Myocyte (in vitro differentiated cells): ENCODE results near the gene ROR2. TPM values are rescaled to one million over a fixed set of nuclear protein-coding genes. Genes with fewer than 3 reads are reported as not detected.

Experiments used
- DNase-seq: peaks from one replicate; pipeline ENCODE4 v3.0.0-alpha.2; 2012; ENCODE audit warnings: low read depth
- total RNA-seq: library from RNA; depleted of rRNA; stranded (reverse); fragments of >200 nt; gene quantifications from 2 replicates; pipeline ENCODE4 v1.2.3, GENCODE V29; 2014

Gene ROR2
- total RNA-seq, 1 donor from 2014 or later: 0.05 TPM

- no peak for DNase-seq
Observed at GRCh38 chr9:91843623-91844148, 106.3 kb downstream of the ROR2 start.

GRCh38 chr9:91843093-91843492 lies 106.9 kb downstream of the ROR2 start:
- DNase-seq: no peak

DNA sequence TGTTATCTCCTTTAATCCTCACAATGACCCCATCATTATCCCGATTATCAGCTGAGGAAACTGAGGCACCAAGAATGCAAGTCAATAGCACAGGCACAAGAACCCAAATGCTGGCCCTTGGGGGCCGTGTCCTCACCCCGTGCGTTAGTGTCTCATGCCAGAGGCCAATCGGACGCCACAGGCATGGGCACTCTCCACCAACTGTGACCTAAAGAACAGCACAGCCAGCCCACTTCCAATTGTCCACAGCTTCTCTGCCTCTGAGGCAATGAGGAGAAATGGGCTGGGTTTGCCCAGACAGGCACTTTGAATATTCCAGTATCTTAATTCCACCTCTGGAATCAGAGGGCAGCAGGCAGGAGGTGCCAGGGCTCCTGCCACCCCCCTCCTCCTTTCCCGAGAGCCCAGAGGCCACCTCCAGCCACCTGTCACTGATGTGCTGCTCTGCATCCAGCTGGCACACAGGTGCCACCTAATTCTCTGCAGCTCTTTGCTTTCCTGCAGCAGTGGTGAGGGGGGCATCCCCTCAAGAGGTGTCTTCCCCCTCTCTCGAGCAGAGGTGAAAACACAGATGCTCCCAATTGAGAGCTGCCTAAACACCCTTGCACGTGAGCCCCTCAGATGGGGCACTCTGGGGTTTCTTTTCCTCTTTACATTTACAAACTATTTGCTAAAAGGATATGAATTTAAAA lies 107.5 kb downstream of the ROR2 start:
- DNase-seq: no peak

GRCh38 chr9:91841591-91841990 lies 108.4 kb downstream of the ROR2 start:
- DNase-seq: no peak

DNA sequence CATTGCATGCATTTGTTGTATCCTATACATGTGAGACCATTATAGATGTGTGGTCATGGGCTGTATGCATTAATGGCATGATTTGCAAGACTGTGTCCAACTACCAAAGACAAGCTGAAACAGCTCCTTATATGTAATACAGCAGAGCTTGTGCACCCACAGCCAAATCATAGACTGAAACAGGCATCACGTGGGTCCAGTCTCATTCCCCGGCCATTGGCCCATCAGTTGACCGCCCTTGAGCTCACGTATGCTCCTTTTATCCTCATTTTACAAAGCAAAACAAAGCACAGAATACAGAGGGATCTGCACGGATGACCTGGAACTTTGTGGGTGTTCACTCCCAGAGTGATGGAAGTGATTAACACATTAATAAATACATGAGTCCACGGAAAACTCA lies 109.1 kb downstream of the ROR2 start:
- DNase-seq: no peak

- DNase-seq: no peak
Observed at GRCh38 chr9:91840469-91840868, 109.6 kb downstream of the ROR2 start.

DNA sequence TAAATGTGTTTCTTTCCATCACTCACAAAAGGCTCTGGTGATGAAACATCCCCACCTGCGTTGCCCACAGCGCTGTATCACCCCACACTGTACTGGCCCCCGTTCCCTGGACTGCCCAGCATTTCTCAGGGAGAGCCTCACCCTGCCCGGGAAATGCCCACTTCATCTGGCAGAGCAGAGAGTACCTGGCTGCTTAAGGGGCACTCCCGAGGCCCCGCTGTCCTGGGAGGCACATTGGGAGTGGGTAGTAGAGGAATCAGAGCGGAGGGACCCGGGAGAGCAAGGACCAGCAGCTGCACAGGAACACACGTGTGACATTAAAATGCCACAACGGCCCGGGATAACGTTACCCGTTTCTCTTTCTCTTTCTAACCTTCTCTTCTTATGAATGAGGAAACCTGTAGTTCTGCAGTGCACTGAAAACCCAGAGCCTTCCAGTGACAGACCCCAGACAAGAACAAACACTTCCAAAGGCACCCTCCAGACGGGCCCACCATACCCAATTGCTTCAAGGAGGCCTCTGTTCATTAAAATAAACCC lies 110.0 kb downstream of the ROR2 start:
- no peak for DNase-seq

DNA sequence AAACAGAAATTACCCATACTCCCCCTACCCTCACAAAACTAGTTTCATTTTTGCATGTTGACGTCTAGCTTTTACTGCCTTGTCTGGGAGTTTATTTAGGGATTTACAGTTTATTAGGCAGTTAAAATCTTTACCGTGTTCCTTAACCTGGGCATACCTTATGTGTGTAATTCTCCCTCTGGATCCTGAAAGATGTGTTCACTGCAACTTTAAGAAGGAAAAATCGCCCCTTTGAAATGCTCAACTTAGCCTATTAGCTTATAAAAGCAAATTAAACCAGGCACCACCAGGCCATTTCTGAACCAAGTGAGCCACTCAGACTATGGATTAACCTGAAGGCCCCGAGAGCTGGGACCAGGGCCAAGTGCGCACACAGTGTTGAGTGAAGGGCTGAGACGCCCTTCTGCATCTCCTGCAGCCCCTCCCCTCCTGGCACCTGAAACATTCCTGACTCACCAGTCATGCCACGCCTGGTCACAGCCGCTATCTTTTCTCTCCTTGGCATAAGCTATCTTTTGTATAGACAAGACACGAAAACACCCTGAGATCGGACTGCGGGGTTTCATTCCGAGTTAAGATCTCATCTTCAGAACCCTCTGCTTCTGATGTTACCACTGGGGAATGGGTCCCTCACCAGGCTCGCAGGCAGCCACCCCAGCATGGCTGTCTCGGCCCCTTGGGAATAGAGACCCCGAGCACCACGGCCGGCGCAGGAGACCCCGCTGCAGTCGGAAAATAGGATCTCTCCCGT lies 111.9 kb downstream of the ROR2 start:
- no peak for DNase-seq

DNA sequence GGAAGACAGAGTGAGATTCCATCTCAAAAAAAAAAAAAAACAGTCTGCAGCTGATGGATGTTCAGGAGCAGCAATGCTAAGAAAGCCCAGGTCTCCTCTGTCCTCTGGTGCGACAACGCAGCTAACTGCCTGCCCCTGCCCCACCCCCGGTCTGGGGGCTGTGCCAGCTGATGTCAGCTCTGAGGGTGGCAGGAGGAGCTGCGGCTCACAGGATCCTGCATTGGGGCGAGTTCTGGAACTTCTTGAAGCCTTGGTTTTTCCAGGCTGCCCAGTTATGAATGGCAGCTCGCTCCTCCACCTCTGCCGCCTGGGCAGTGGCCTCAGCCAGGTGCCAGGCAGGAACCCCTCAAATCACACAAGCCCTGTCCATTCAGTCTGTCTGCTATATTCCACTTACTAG lies 113.5 kb downstream of the ROR2 start:
- DNase-seq: no peak

GRCh38 chr9:91835632-91836031 lies 114.4 kb downstream of the ROR2 start:
- no peak for DNase-seq

- no peak for DNase-seq
Observed at GRCh38 chr9:91835216-91835615, 114.8 kb downstream of the ROR2 start.

DNA sequence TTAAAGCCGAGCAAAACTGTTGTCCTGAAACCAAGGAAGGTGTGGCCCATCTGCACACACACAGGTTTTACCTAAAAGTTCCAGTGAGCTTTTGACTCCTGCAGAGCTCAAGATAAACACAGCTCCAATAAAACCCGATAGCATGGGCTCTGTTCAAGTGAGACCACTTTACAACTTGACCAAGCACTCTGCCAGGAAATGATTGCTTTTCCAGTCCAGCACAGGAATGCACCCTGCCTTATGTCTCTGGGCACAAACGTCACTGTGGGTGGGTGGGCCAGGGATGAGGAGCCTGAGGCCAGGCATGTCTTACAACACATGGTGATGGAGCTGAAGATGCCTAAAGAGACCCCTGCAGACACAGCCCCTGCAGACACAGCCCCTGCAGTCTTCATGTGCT lies 115.3 kb downstream of the ROR2 start:
- DNase-seq: no peak

GRCh38 chr9:91833878-91834255 lies 116.2 kb downstream of the ROR2 start:
- DNase-seq: no peak

DNA sequence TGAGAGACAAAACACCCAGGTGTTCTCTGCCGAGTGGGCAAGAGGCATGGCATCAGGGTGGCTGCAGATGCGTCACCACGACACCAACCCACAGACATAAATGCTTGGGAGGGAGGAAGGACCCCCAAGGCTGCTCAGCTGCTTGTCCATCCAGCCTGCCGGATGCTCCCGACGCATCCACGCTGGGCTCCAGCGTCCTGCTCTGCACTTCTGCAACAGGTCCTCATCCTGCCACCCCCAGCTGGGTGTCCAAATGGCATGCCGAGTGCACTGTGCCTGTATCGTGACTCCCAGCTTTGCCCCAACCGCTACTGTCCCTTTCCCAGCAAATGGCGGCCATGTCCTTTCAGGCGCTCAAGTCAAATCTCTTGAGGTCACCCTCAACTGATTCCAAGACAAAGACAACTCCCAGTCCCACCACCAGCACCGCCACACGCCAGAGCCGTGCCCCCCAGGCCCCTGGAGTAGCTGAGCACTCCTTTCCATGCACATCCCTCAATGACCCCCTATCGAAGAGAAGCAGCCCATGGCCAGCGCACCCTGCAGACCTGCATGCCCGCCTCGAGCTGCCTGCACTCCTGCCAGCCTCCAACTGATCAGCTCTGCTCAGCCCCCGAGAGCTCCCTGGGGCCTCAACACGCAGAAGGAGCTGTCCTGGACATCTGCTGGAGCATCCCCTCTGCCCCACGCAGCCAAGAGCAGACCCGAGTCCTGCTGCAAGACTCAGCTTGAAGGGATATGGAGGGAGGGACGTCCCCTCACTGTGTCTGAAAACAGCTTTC lies 116.7 kb downstream of the ROR2 start:
- DNase-seq: no peak

- no peak for DNase-seq
Observed at GRCh38 chr9:91832322-91832721, 117.7 kb downstream of the ROR2 start.

GRCh38 chr9:91825866-91826265 lies 124.2 kb downstream of the ROR2 start:
- DNase-seq: no peak

DNA sequence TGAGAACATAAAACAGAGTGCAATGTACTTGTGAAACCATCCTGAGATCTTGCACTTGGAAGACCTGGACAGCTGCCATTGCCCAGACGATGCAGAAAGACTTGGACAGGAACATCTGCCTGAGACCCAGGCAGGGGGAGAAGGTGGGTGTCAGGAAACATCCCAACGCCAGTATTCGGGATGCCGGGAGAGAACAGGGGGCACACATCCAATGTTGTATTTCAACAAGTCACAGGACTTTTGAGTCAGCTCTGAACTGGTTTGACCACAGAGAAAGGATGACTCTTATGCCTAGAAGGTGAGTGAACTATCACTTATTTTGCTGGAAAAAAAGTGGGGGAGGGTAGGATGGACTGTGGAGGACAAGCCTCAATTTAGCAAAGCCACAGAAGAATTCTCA lies 124.6 kb downstream of the ROR2 start:
- no peak for DNase-seq

DNA sequence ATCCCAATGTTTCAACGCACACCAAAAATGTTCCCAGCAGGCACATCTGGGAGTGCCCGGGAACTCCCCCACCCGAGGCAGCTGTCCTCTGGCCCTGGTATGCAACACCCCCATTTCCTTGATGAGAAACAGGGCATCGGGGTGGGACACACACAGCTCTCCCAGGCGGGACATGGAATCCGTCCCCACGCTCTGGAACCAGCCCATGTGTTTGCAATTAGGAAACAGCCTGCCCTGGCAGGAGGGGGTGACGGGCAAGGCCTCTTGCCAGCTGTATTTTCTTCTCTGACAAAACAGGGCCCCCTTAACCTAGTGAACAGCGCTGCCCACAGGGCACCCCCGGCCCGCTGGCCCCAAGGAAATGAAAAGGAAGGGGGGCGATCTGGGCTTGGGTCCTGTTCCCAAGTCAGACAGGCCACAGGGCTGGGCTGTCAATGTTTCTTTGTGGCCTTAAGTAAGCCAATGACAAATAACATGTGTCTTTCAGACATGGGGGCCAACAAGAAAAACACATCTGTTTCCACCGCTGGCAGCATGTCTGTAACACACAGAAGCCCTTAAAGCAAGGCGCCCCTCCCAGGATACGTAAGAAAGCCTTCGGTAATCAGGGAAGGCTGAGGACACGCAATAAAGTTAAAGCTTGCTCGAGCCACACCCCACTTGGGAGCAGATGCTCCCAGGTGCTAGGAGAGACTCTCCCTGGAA lies 125.3 kb downstream of the ROR2 start:
- DNase-seq: peak; percentile 17

DNA sequence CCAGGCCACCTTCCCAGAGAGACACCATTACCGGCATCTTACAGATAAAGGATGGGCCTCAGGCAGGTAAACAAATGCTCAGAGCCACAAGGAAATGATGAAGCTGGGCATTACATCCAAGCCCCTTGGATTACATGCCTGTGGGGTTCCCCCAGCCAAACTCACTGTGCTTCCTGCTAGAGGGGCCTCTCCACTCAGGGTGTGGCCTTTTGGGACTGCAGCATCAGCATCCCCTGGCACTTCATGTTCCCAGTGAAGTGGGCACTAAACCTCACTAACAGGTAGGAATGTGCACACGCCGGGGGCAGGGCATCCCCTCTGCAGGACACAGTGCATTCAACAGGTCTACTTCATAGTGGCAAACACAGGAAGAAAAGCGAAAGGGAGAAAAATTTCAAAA lies 125.9 kb downstream of the ROR2 start:
- no peak for DNase-seq

DNA sequence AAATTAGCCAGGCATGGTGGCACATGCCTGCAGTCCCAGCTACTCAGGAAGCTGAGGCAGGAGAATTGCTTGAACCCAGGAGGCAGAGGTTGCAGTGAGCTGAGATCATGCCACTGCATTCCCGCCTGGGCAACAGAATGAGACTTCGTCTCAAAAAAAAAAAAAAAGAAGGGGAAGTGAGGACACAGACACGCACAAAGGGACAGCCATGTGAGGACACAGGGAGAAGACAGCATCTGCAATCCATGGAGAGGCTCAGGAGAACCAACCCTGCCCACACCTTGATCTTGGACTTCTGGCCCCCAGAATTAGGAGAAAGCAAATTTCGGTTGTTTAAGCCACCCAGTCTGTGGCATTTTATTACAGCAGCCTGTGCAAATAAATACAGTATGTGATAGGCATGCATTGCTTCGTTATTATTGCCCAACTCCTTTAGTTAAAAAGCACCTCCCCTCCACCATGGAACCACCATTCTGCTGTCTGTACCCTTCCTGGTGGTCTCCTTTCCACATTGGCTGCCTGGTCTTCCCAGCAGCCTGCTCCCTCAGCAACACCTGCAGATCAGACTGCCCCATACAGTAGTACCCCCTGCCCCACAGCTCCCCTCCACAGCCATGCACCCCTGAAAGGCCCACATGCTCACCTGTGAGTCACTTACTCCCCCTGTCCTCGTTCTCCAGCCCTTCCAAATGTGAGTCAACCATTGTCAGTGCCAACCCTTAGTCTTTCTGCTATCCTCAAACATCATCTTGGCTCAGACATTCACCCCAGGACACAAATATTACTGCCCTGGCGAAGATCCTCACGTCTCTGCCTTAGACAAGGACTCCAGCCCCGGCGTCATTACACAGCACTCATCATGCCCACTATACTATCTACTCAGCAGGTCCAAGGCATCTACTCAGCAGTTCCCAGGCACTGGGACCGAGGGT lies 128.8 kb downstream of the ROR2 start:
- DNase-seq: no peak
